ENCODE data around the gene TLK1.

DNA sequence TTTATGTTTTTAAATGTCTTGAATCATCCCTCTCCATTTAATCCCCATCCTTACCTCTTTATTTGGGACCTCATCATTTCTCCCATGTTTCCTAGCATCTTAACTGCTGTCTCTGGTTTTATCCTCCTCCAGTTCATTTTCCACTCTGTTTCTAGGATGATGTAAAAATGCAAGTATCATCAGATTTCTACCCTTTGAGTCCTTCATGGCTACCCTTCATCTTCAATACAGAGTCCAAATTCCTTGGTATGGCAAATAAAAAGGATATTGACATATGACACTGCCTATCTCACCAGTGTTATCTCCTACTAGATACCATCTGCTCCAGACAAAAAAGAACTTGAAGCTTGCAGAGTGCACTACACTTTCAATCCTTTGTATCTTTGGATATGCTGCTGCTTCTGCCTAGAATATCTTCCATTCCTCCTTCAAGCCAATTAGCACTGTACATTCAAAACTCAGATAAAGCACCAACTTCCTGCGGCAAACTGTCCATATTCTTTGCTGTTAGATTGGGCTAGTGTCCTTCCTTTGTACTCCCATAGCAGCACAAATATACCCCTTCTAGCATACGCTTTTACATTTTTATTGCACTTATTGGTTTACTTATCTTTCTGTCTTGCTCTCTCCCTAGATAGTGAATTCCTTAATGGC is 24.6 kb upstream of the TLK1 start:
- no peak for TF ChIP-seq POLR2A (IDR thresholded peaks at IDR 0.05; ENCODE audit: low read depth, low read length)
- TF ChIP-seq, protein P1, sequence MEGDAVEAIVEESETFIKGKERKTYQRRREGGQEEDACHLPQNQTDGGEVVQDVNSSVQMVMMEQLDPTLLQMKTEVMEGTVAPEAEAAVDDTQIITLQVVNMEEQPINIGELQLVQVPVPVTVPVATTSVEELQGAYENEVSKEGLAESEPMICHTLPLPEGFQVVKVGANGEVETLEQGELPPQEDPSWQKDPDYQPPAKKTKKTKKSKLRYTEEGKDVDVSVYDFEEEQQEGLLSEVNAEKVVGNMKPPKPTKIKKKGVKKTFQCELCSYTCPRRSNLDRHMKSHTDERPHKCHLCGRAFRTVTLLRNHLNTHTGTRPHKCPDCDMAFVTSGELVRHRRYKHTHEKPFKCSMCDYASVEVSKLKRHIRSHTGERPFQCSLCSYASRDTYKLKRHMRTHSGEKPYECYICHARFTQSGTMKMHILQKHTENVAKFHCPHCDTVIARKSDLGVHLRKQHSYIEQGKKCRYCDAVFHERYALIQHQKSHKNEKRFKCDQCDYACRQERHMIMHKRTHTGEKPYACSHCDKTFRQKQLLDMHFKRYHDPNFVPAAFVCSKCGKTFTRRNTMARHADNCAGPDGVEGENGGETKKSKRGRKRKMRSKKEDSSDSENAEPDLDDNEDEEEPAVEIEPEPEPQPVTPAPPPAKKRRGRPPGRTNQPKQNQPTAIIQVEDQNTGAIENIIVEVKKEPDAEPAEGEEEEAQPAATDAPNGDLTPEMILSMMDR (IDR thresholded peaks at IDR 0.05 in 2 of 3, conservative IDR thresholded peaks at IDR 0.05 in 1 of 3; ENCODE audit: control insufficient read depth in 2 of 3, extremely low read depth in 1 of 3, insufficient read depth in 1 of 3, low read depth in 3 of 3, low read length in 3 of 3), result no peak
- TF ChIP-seq, protein P2, sequence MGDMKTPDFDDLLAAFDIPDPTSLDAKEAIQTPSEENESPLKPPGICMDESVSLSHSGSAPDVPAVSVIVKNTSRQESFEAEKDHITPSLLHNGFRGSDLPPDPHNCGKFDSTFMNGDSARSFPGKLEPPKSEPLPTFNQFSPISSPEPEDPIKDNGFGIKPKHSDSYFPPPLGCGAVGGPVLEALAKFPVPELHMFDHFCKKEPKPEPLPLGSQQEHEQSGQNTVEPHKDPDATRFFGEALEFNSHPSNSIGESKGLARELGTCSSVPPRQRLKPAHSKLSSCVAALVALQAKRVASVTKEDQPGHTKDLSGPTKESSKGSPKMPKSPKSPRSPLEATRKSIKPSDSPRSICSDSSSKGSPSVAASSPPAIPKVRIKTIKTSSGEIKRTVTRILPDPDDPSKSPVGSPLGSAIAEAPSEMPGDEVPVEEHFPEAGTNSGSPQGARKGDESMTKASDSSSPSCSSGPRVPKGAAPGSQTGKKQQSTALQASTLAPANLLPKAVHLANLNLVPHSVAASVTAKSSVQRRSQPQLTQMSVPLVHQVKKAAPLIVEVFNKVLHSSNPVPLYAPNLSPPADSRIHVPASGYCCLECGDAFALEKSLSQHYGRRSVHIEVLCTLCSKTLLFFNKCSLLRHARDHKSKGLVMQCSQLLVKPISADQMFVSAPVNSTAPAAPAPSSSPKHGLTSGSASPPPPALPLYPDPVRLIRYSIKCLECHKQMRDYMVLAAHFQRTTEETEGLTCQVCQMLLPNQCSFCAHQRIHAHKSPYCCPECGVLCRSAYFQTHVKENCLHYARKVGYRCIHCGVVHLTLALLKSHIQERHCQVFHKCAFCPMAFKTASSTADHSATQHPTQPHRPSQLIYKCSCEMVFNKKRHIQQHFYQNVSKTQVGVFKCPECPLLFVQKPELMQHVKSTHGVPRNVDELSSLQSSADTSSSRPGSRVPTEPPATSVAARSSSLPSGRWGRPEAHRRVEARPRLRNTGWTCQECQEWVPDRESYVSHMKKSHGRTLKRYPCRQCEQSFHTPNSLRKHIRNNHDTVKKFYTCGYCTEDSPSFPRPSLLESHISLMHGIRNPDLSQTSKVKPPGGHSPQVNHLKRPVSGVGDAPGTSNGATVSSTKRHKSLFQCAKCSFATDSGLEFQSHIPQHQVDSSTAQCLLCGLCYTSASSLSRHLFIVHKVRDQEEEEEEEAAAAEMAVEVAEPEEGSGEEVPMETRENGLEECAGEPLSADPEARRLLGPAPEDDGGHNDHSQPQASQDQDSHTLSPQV (IDR thresholded peaks at IDR 0.05), result no peak
- no peak for TF ChIP-seq CREB1 (IDR thresholded peaks at IDR 0.05; ENCODE audit: low read depth)
- TF ChIP-seq, protein P3, sequence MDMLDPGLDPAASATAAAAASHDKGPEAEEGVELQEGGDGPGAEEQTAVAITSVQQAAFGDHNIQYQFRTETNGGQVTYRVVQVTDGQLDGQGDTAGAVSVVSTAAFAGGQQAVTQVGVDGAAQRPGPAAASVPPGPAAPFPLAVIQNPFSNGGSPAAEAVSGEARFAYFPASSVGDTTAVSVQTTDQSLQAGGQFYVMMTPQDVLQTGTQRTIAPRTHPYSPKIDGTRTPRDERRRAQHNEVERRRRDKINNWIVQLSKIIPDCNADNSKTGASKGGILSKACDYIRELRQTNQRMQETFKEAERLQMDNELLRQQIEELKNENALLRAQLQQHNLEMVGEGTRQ (IDR thresholded peaks at IDR 0.05; ENCODE audit: borderline replicate concordance, low read depth, low read length), result no peak
